HG03457 (cell line): Measurements from ENCODE around the gene PGP.

Experiments
- ATAC-seq: cut with Tn5 transposase; IDR thresholded peaks from one replicate; pipeline ENCODE4 v1.9.1; 2021; ENCODE audit warnings: moderate number of reproducible peaks; ENCODE audit not compliant: unreplicated experiment

PGP gene

DNA sequence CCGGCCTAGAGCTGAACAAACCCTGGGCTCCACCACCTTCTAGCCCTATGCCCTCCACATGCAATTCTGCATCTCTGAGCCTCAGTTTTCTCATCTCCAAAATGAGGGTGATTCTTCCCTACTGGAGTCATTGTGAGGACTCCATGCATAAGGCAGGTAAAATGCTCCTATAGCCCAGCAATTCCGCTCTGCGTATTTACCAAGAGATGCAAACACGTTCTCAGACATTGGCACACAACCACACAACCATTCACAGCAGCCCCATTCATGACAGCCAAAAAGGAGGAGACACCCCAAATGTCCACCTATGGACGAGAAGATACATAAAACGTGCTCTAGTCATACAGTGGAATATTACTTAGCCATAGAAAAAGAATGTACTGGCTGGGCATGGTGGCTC lies 14.3 kb downstream of the PGP start:
- ATAC-seq: no peak

DNA sequence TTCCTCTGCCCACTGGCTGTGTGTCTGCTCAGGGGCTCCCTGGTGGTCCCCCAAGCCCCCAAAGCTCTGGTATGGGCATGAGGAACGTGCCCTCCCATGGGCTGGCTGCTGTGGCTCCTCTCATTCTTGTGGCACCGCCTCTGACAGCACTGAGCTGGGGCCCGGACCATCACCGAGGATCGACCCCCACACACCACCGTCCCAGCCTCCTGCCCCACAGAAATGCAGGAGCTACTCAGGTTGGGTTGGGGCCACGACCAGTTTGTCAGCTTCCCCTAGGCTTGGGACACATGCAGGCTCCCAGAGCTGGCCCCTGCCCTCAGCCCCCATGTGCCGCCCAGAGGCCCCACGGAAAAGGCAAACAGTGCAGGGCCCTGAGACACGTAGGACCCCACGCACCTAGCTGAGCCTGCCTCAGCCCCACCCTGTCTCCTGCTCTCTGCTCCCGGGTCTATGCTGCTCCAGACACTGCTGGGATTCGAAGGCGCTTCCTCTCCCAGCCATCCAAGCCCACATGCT lies 15.0 kb downstream of the PGP start:
- no peak for ATAC-seq

DNA sequence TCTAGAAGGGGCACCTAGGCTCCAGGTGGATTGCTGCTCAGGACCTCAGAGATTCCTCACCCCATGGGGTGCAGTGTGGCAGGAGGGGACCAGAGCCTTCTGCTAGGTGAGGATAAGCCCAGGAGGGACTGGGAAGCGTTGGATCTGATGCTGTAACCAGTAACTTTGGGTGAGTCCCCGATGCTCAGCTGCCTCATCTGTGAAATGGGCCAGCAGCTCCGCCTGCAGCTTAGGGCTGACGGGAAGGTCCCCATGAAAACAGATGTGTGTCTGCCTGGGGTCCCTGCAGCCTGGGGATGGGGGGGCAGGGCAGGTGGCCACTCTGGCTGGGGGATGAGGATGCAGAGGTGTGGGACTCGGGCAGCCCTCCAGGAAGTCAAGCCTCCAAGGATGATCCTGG lies 15.5 kb downstream of the PGP start:
- no peak for ATAC-seq

DNA sequence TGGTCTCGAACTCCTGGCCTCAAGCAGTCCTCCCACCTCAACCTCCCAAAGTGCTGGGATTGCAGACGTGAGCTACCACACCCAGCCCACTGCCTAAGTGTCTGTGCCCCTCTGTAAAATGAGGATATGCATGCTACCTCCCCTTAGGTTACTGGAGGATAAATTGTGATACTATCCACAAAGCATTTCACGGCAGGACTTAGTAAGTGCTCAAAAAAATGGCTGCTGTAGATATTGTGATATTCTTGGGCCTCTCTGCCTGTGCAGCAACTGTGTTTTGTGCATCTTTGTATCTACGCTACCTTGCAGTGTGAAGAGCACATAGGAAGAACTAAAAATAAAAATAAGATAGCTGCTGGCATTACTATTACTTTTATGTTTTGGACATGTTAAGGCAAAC lies 16.4 kb downstream of the PGP start:
- no peak for ATAC-seq

DNA sequence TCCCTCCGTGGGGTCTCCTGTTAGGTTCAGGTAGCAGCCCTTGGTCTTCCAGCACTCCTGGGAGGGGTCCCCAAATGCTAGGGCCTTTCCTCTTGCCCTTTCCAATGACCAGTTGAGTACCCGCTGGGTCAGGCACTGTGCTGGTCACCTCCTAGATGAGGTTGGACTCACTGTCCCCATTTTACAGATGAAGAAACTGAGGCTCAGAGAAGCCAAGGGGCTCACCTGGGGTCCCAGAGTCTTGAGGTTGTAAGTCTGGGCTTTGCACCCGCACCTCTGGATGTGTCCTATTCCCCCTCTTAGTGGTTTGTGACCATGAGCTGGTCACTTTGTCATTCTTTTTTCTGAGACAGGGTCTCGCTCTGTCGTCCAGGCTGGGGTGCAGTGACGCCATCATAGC lies 16.9 kb downstream of the PGP start:
- ATAC-seq: no peak

DNA sequence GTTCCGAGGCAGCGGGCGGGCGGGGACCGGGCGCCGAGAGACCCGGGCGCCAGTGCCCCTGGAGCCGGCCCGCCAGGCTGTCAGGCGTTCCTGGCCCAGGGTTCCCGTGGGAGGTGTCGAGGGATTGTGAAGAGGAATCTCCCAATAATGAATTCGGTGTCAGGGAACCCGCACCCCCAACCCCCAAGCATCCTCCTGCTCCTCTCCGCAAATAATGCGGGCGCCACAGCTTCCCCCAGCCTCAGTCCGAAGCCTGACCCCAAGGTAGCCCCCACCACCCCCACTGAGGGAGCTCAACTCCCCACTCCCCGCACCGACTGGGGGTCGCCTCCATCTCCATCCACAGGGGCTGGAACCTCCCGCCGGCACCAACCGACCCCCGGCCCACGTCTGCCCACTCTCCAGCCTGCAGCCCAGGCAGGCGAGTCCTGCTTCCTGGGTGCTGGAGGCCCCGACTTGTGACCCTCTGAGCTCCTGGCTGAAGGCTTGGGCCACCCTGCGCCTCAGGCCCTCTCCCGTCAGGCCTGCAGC lies 17.6 kb downstream of the PGP start:
- no peak for ATAC-seq

DNA sequence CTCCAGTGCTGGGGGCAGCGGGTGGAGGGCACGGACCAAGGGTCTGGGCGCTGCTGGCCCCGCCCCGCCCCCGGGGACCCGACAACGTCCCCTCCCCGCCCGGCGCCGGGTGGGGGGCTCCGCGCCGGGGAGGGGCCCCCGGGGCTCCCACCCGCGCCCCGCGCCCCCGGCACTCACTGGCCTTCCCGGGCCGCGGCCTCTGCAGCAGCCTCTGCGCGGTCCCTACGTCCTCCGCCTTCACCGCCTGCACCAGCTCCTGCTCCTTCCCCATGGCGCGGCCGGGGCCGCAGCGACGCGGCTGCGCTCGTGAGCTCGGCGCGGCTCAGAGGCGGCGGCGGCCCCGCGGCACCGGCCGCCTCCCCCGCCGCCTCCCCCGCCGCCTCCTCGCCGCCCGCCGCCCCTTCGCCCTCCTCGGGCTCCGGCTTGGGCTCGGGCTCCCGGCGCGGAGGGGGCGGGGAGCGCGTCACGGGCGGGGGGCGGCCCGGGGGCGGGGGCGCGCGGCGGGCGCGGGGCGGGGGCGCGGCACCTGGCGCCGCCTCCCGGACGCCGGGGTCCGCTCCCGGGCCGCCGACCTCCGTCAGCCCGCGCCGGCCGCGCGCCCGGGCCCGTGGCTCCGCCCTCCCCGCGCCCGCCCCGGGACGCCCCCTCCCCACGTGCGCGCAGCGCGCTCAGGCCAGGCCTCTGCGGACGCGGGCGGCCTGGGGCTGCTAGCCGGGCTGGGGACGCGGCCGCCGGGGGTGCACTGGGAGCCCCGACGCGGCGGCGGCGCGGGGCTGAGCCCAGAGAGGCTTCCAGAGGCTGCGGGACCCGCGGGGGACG lies 18.3 kb downstream of the PGP start, which contains the start of gene CASKIN1:
Gene CASKIN1 (minus strand): TSS at position 444 of the 819 bp plus-strand sequence. CDS start 173 bp downstream, at position 271.
- ATAC-seq: no peak

DNA sequence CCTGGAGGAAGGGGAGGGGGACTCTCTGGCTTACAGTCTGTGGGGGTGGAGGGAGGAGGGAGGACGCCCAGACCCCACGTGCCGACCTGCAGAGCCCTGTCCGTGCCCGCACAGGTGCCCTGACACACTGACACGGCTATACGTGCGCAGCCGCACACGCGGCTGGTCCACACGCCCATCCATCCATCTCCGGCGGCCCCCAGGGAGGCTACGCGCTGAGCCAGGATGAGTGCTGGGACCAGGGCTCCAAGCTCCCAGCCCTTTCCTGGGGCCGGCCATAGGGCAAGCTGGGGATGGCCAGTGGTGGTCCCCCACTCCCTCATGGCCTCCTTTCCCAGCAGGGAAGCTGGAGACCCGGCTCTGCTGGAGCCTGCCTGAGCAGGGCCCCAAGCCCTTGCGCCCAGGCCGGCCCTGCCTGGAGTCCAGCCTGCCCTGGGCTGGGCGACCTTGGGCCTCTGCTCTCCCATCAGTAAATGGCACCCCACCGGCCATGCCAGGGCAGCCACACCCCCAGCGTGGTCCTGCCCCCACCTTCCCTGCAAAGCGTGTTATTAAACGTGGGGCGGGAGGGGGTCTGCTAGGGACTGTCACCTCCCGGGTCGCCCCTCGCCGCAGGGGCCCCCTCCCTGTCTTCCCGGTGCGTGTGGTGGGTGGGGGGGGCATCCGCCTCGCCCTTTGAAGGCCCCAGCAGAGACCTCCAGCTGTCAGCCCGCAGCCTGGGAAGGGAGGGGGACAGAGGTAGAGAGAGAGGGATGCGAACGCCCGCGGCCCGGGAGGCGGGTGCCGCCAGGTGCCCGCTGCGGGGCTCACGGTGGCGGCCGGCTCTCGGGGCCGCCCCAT lies 19.1 kb downstream of the PGP start:
- no peak for ATAC-seq

DNA sequence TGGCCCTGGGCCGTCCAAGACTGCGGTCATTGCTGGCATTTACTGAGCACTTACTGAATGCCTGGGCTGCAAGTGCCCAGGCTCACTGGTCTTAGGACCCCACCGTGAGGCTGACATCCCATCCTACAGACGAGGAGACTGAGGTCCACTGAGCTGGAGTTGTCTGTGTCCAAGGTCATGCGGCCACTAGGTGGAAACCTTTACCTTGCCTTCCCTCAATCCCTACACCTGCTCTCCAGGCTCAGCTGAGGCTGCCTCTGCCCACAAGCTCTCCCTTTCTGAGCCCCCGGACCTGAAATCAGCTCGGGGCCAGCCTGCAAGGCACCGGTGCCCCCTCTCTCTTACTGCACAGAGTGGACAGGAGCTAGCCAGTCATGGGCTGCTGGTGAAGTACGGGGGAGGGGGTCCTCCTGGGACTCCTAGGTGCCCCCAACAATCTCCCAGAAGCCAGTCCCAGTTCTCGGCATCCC lies 19.8 kb downstream of the PGP start:
- ATAC-seq: no peak

DNA sequence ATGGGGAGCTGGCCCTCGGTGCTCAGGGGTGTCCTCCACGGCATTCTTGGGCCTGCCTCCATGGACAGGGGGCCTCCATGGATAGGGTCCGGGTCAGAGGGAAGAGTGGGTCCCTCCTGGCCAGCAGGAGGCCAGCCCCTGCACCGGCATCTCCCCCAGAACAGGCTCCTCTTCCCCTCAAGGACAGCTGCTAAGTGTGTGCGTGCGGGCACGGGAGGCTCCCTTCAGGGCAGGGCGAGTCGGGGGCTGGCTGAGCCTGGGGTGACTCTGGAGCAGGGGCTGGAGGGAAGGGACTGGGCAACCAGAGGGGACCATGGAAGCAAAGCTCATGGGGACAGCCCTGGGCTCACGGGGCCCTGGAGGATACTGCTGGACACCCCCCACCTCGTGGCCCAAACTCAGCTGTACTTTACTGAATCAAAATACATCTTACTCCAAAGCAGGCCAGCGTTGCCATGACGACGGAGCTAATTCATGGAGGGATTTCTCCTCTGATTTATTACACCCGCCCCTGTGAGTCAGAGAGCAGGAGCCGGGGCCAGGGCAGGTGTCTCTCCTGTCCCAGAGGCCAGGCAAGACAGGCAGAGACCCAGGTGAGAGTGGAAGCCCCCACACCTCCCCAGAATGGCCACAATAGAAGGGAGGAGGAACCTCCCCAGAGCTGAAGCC lies 20.3 kb downstream of the PGP start:
- ATAC-seq: no peak

DNA sequence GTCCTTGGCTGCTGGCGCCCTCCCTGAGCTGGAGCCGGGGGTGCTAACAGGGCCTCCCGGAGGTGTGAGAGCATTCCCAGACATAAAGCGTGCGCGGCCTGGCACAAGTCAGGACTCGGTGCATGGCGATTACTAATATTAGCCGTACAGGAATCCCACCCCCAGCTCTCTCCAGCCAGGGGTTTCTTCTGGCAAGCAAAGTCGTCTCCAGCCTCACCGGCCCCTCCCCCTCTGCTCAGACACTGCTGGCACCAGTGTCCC lies 23.3 kb downstream of the PGP start:
- no peak for ATAC-seq

DNA sequence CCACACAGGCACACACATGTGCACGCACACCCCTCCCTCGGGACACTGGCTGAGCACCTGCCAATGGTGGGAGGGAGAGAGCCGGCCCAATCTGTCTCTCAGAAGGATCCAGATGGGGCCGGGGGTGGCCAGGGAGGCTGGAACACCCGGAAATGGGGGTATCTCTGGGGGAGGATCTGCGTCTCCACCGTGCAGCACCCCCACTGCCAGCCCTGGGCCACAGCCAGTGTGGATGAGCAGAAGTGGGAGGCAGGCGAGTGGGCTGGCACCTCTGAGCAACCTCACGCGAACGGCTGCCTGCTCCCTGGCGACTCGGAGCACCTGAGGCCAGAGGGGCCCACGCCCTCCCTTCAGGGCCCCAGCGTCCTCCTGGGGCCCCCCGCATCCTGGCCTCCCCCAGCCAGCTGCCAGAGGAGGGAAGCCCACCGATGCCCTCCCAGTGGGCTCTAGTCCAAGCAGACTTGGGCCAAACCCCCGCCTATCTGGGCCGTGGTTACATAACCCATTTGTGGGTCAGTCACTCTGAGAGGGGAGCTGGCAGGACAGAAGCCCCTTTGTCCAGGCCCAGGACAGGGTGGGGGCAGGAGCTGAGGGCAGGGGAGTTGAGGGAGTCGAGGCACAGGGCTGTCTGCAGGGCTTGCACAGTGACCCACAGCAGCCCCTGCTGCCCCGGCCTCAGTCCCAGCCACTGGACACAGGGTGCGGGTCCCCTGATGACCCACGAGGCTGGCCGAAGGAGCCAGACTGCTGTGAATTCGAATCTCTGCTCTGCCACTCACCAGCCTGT lies 23.8 kb downstream of the PGP start:
- ATAC-seq: no peak

DNA sequence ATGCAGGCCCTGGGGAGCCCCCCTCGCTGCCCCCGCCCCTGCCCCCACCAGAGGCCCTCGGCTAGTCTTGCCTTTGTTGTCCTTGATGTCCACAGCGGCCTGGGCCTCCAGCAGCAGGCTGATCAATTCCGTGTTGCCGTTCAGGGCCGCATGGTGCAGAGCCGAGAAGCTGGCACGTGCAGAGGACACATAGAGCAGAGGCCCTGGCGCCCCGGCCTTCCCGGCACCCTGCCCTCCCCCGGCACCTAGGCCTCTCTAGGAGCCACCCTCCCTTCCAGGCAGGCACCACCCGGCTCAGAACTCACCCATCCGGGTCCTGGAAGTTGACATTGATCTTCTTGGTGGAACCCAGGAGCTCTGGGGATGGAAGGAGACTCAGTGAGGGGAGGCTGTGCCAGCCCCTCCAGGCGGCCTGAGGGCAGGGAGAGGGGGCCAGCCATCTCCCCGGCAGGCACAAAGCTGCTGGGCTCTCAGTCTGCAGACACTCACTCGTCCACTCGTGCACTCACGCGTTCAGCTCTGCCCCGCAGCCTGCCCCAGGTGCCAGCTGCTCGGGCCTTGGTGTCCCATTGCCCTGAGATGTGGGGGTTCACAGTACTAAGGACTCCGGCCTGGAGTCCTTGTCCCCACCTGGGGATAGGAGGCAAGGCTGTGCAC lies 24.5 kb downstream of the PGP start:
- ATAC-seq: no peak

DNA sequence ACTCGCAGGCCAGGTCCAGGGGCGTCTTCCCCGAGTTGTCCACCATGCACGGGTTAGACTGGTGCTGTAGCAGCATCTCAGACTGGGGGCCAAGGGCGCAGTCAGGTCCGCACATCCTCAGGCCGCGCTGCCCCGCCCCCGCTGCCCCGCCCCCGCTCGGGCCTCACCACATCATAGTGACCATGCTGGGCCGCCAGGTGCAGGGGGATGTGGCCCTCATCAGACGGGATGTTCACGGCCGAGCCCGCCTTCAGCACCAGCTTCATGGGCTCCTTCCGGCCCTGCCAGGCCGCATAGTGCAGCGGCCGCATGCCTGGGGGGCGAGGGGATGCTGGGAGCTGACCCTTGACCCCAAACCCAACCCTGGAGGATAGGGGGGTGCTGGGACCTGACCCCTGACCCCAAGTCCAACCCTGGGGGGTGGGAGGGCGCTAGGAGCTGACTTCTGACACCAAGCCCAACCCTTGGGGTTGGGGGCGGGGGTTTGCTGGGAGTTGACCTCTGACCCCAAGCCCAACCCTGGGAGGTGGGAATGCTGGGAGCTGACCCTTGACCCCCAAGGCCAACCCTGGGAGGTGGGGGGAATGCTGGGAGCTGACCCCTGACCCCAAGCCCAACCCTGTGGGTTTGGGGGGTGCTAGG lies 25.3 kb downstream of the PGP start:
- ATAC-seq: no peak

DNA sequence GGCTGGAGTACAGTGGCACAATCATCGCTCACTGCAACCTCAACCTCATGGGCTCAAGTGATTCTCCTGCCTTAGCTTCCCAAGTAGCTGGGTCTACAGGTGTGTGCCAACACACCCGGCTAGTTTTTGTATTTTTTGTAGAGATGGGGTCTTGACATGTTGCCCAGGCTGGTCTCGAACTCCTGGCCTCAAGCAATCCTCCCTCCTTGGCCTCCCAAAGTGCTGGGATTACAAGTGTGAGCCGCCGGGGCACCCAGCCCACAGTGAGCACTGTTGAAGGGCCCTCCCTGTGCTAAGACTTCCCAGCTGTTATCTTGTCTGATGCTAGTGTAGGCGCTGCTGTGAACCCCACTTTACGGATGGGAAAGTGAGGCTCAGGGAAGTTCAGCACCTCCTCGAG lies 26.2 kb downstream of the PGP start:
- ATAC-seq: no peak

DNA sequence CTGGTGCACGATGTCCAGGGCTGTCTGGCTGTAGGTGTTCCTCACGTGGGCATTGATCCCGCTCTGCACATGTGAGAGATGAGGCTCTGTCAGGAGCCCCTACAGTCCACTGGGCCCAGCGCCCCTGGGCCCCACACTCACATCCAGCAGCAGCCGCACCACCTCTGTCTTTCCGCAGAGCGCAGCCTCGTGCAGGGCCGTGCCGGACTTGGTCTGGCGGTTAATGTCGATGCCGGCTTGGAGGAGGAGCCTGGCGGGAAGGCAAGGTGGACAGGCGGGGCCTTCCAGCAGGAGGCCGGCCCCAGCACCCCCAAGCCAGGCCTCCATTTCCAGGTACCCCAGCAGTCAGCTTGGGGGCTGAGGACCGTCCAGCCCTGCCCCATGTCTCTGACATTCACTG lies 27.4 kb downstream of the PGP start:
- no peak for ATAC-seq

DNA sequence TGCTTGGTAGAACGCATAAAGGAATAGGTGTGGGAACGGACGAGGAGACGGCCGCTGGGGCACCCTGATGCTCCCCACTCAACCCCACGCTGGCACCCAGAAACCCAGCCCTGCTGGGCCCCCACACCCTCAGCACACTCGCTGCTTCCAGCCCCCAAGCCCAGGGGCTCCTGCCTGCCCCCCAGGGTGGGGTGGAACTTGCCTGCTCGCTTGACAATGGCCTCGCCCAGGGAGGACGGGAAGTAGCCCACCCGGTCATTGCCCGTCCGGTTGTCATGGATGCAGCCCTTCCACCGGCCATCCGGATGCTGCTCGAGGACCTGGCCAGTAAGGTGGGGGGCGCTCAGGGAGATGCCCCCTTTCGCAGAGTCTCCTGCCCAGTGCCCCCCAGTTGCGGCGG lies 28.1 kb downstream of the PGP start:
- no peak for ATAC-seq

DNA sequence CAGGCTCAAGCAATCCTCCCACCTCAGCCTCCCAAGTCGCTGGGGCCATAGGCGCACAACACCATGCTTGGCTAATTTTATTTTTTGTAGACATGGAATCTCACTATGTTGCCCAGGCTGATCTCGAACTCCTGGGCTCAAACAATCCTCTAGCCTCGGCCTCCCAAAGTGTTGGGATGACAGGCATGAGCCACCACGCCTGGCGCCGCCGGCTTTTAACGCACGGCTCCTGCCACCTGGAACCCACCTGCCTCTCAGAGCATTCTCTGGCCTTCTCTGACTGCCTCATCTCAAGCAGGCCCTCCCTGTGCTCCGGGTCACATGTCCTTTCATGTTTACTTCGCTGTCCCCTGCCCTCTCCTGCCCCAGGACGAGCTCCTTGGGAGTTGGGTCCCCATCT lies 28.6 kb downstream of the PGP start:
- ATAC-seq: no peak

DNA sequence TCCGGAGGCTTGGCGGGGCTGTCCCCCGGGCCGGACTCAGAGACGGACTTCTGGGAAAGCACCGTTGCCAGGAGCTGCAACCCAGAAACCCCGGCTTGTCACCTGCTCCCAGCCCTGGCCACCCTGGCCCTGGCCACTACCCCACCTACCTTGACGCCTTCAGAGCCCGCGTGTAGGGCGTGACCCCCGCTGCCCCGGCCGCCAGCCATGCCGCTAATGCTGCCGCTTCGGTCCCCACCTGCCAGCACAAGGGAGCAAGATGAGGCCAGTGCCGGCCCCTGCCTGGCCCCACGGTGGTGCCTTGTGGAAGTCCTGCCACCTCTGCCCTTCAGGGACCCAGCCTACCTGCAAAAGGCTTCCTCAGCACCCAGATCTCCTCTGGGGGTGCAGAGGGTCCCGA lies 29.7 kb downstream of the PGP start:
- ATAC-seq: no peak

DNA sequence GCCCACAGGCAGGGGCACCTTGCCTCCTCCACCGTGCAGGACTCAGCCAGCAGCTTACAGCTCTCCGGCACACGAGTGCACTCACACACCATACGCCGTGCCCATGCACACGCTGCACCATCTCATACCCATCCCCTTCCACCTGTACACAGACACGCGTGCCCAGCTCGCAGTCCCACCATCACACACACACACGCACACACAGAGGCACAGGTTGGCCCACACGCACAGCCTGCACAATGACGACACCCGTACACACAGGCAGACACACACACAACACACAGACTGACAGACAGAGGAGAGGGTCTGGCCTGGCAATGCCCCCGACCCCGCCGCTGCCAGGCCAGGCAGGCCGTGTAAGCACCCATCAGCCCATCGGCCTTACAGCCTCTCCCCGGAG lies 30.3 kb downstream of the PGP start:
- ATAC-seq: no peak
